C4-2B (cell line): ENCODE measurements around the gene ARHGAP26.

Source experiments
- H3K27ac ChIP-seq: fragments of 450-650 bp; 2 replicates; pipeline ENCODE4 v1.5.1; 2017
- ZFX ChIP-seq: fragments of 450-650 bp; IDR thresholded peaks from 2 replicates; pipeline ENCODE4 v1.6.1; 2017
- TF ChIP-seq, protein P1 (sequence below): fragments of 450-650 bp; conservative IDR thresholded peaks from 2 replicates; pipeline ENCODE4 v1.5.1; 2017; ENCODE audit warnings: mild to moderate bottlenecking

Gene ARHGAP26

DNA sequence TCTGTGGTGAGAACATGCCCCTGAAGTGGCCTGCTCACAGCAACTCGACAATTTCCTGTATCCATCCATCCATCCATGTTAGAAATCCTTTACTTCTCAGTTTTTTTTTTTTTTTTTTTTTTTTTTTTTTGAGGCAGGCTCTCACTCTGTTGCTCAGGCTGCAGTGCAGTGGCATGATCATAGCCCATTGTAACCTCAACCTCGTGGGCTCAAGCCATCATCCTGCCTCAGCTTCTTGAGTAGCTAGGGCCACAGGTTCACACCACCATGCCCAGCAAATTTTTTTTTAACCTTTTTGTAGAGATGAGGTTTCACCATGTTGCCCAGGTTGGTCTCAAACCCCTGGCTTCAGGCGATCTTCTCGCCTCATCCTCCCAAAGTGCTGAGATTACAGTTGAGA, 259.1 kb downstream of the ARHGAP26 start:
- TF ChIP-seq, protein P1, sequence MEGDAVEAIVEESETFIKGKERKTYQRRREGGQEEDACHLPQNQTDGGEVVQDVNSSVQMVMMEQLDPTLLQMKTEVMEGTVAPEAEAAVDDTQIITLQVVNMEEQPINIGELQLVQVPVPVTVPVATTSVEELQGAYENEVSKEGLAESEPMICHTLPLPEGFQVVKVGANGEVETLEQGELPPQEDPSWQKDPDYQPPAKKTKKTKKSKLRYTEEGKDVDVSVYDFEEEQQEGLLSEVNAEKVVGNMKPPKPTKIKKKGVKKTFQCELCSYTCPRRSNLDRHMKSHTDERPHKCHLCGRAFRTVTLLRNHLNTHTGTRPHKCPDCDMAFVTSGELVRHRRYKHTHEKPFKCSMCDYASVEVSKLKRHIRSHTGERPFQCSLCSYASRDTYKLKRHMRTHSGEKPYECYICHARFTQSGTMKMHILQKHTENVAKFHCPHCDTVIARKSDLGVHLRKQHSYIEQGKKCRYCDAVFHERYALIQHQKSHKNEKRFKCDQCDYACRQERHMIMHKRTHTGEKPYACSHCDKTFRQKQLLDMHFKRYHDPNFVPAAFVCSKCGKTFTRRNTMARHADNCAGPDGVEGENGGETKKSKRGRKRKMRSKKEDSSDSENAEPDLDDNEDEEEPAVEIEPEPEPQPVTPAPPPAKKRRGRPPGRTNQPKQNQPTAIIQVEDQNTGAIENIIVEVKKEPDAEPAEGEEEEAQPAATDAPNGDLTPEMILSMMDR, result no peak
- TF ChIP-seq ZFX, result no peak
- H3K27ac ChIP-seq, result no peak overlapping the region

GRCh38 chr5:143030349-143030748, 260.2 kb downstream of the ARHGAP26 start:
- TF ChIP-seq ZFX, result no peak
- TF ChIP-seq, protein P1, result no peak
- no peak overlapping the region for H3K27ac ChIP-seq

DNA sequence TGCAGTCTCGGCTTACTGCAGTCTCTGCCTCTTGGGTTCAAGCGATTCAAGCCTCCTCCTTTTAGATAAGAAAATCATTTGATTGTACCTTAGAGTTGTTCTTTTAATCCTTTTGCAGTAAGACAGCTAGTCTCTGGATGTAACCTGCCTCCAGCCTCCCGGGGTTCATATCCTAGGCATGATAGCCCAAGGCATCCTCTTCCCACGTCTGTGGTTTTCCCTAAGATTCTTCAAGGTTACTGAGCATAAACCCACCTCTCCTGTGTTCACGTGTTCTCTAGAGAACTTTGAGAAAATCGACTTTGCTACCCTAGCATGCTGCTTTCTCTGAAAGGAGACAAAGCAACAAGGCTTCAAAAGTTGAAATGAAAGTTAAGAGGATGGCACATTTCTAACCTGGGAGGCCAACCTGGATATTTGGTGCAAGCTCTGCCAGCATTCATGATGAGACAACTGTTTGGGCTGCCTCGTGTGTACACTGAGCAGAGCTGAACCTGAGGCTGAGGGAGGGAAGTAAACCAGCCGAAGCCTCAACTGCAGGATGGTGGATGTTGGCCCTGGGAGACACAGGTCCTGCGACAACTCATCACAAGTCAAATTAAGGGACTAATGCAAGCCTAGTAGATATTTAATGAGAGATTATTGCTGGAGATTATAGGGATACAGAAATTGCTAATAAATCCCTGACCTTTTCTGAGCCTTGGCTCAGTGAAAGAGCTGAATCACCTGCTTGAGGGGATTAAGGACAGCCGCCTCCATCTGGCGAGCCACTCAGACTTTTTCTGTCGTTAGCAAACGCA, 261.8 kb downstream of the ARHGAP26 start:
- TF ChIP-seq ZFX, result no peak
- H3K27ac ChIP-seq, result no peak overlapping the region

DNA sequence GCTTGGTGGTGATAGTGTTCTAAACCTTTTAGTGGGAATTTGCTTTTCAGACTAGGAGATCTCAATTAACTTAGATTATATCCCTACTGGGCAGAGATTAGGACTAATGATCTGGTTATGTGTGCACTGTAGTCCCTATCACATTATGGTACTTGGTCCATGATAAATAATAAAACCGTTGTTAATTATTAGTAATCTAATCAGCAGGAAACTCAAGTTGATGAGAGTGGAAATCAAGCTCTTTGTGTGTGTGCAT, 262.3 kb downstream of the ARHGAP26 start:
- H3K27ac ChIP-seq, result no peak overlapping the region
- TF ChIP-seq ZFX, result no peak
- TF ChIP-seq, protein P1, result no peak

GRCh38 chr5:143033535-143034250, 263.5 kb downstream of the ARHGAP26 start:
- H3K27ac ChIP-seq, result no peak overlapping the region

GRCh38 chr5:143036146-143036927, 266.2 kb downstream of the ARHGAP26 start:
- no peak overlapping the region for H3K27ac ChIP-seq
- TF ChIP-seq, protein P1, result no peak
- no peak for TF ChIP-seq ZFX

More at GRCh38 chr5:143033535-143034250, 263.5 kb downstream of the ARHGAP26 start:
- TF ChIP-seq, protein P1, result no peak
- TF ChIP-seq ZFX, result no peak

DNA sequence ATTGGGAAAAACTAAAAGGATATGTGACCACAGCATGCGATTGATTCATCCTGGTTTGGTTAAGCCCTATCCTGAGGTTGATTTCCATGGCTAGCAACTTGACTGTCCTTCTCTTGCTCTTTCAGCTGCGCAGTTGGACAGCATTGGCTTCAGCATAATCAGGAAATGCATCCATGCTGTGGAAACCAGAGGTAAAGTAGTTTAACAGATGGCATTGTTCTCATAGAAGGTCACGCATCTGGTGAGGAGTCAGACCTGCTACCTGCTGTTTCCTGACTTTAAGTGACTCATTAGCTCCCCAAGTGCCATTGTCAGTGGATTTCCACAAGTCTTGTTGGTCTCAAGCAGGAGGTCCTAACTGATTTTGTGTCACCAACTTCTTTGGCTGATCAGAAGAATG, 266.9 kb downstream of the ARHGAP26 start:
- no peak overlapping the region for H3K27ac ChIP-seq
- TF ChIP-seq, protein P1, result no peak
- TF ChIP-seq ZFX, result no peak
